ENCODE results near the gene ZNF214.

The ZNF214 gene

GRCh38 chr11:7020183-7020917 is at the start of gene ZNF214, which contains the start of gene NLRP14:
ZNF214 (minus strand) TSS chr11:7020346; CDS start chr11:7002835, 17,511 bp downstream.
NLRP14 (plus strand) TSS chr11:7020479; CDS start chr11:7038587, 18,108 bp downstream.
- no peak for DNase-seq (ENCODE audit: low read depth in 2 of 2)

- no peak for DNase-seq (ENCODE audit: low read depth in 2 of 2)
Measured at GRCh38 chr11:7062534-7062933, 42.4 kb upstream of the ZNF214 start.

GRCh38 chr11:7060868-7061267 is 40.7 kb upstream of the ZNF214 start:
- no peak for DNase-seq (ENCODE audit: low read depth in 2 of 2)

- DNase-seq (ENCODE audit: low read depth in 2 of 2): no peak
Measured at GRCh38 chr11:7057641-7058040, 37.5 kb upstream of the ZNF214 start.

GRCh38 chr11:7056828-7057513 is 36.8 kb upstream of the ZNF214 start:
- DNase-seq (ENCODE audit: low read depth in 2 of 2): no peak

- no peak for DNase-seq (ENCODE audit: low read depth in 2 of 2)
Measured at GRCh38 chr11:7050191-7050590, 30.0 kb upstream of the ZNF214 start.

- no peak for DNase-seq (ENCODE audit: low read depth in 2 of 2)
Measured at GRCh38 chr11:7046474-7047175, 26.5 kb upstream of the ZNF214 start.

- no peak for DNase-seq (ENCODE audit: low read depth in 2 of 2)
Measured at GRCh38 chr11:7034019-7034418, 13.9 kb upstream of the ZNF214 start.

- DNase-seq (ENCODE audit: low read depth in 2 of 2): no peak
Measured at GRCh38 chr11:7032692-7033091, 12.5 kb upstream of the ZNF214 start.

- DNase-seq (ENCODE audit: low read depth in 2 of 2): no peak
Measured at GRCh38 chr11:7031471-7031871, 11.3 kb upstream of the ZNF214 start.

- DNase-seq (ENCODE audit: low read depth in 2 of 2): no peak
Measured at GRCh38 chr11:7030836-7031235, 10.7 kb upstream of the ZNF214 start.

- DNase-seq (ENCODE audit: low read depth in 2 of 2): no peak
Measured at GRCh38 chr11:7028141-7028540, 8.0 kb upstream of the ZNF214 start.

GRCh38 chr11:7021318-7021717 is 1.2 kb upstream of the ZNF214 start:
- DNase-seq (ENCODE audit: low read depth in 2 of 2): no peak

- no peak for DNase-seq (ENCODE audit: low read depth in 2 of 2)
Measured at GRCh38 chr11:7019500-7020182, 505 bp downstream of the ZNF214 start.

- no peak for DNase-seq (ENCODE audit: low read depth in 2 of 2)
Measured at GRCh38 chr11:7016011-7016410, 4.1 kb downstream of the ZNF214 start.

- DNase-seq (ENCODE audit: low read depth in 2 of 2): no peak
Measured at GRCh38 chr11:7014118-7014517, 6.0 kb downstream of the ZNF214 start.

GRCh38 chr11:7004482-7004881 is 15.7 kb downstream of the ZNF214 start:
- no peak for DNase-seq (ENCODE audit: low read depth in 2 of 2)

- DNase-seq (ENCODE audit: low read depth in 2 of 2): no peak
Measured at GRCh38 chr11:6995703-6996102, 24.4 kb downstream of the ZNF214 start.

GRCh38 chr11:6992457-6993417 is 27.4 kb downstream of the ZNF214 start:
- no peak for DNase-seq (ENCODE audit: low read depth in 2 of 2)

GRCh38 chr11:6992026-6992425 is 28.1 kb downstream of the ZNF214 start:
- DNase-seq (ENCODE audit: low read depth in 2 of 2): no peak

- DNase-seq (ENCODE audit: low read depth in 2 of 2): no peak
Measured at GRCh38 chr11:6991227-6991626, 28.9 kb downstream of the ZNF214 start.

Measured in activated CD4-positive, alpha-beta T cell treated with anti-CD3 and anti-CD28 coated beads for 24 hours (primary cell).